Neural cell (in vitro differentiated cells): ENCODE results near the gene STAT6. TPM values are rescaled to one million over a fixed set of nuclear protein-coding genes. Genes with fewer than 3 reads are reported as not detected.

Experiments
- H2AFZ ChIP-seq: fragments of 200-600, 300-800 bp; sonication (generic), shearing (Covaris generic); 2 replicates; pipeline ENCODE4 v1.6.0; 2014; ENCODE audit warnings: low read depth, mild to moderate bottlenecking, antibody characterized with exemption, low read length, moderate library complexity
- H3F3A ChIP-seq: fragments of 200-600 bp; shearing (Covaris generic); 2 replicates; pipeline ENCODE4 v1.6.1; 2016; ENCODE audit warnings: mild to moderate bottlenecking, moderate library complexity, mixed read lengths, antibody characterized with exemption, low read length; ENCODE audit not compliant: insufficient read depth, poor library complexity, severe bottlenecking
- H3K27ac ChIP-seq: fragments of 200-600, 300-800 bp; sonication (generic), shearing (Covaris generic); 2 replicates; pipeline ENCODE4 v1.5.1; 2014; ENCODE audit warnings: mild to moderate bottlenecking, low read length, moderate library complexity
- H3K27me3 ChIP-seq: fragments of 300-800, 200-600 bp; sonication (generic), shearing (Covaris generic); 2 replicates; pipeline ENCODE4 v1.6.0; 2014; ENCODE audit warnings: mild to moderate bottlenecking, low read depth, low read length, moderate library complexity; ENCODE audit not compliant: insufficient read depth
- H3K36me3 ChIP-seq: fragments of 300-800, 200-600 bp; sonication (generic), shearing (Covaris generic); 2 replicates; pipeline ENCODE4 v1.5.1; 2014; ENCODE audit warnings: mild to moderate bottlenecking, antibody characterized with exemption, low read length, moderate library complexity; ENCODE audit not compliant: insufficient read depth
- H3K4me2 ChIP-seq: fragments of 300-800, 200-600 bp; sonication (generic), shearing (Covaris generic); 2 replicates; pipeline ENCODE4 v1.6.0; 2014; ENCODE audit warnings: mild to moderate bottlenecking, low read length
- H3K4me3 ChIP-seq: fragments of 300-800, 200-600 bp; sonication (generic), shearing (Covaris generic); 2 replicates; pipeline ENCODE4 v1.5.1; 2014; ENCODE audit warnings: mild to moderate bottlenecking, low read length, moderate library complexity
- H3K79me2 ChIP-seq: fragments of 200-600 bp; shearing (Covaris generic); replicated peaks from 2 replicates; pipeline ENCODE4 v1.6.0; 2014; ENCODE audit warnings: mild to moderate bottlenecking, low read length, moderate library complexity; ENCODE audit not compliant: insufficient read depth
- H3K9ac ChIP-seq: fragments of 300-800, 200-600 bp; sonication (generic), shearing (Covaris generic); 2 replicates; pipeline ENCODE4 v1.6.1; 2016; ENCODE audit warnings: mild to moderate bottlenecking, low read length, mixed read lengths
- H3K9me2 ChIP-seq: fragments of 200-600 bp; shearing (Covaris generic); 2 replicates; pipeline ENCODE4 v1.6.1; 2016; ENCODE audit warnings: mild to moderate bottlenecking, low read length, mixed read lengths; ENCODE audit not compliant: insufficient read depth
- H3K9me3 ChIP-seq: fragments of 200-600, 300-800 bp; sonication (generic), shearing (Covaris generic); 2 replicates; pipeline ENCODE4 v1.6.1; 2016; ENCODE audit warnings: mild to moderate bottlenecking, mixed run types, low read length, moderate library complexity, mixed read lengths
- H4K20me1 ChIP-seq: fragments of 200-600 bp; shearing (Covaris generic); 2 replicates; pipeline ENCODE4 v1.6.1; 2016; ENCODE audit warnings: mild to moderate bottlenecking, mixed run types; ENCODE audit not compliant: insufficient read depth
- CTCF ChIP-seq: fragments of 450-650 bp; IDR thresholded peaks from 2 replicates; pipeline ENCODE4 v1.5.1; 2014; ENCODE audit warnings: antibody characterized with exemption, mild to moderate bottlenecking, moderate library complexity; ENCODE audit not compliant: poor library complexity, severe bottlenecking
- EP300 ChIP-seq: fragments of 450-650 bp; conservative IDR thresholded peaks from 2 replicates; pipeline ENCODE4 v1.6.1; 2014; ENCODE audit warnings: antibody characterized with exemption, mild to moderate bottlenecking, moderate library complexity; ENCODE audit not compliant: poor library complexity, severe bottlenecking
- EZH2 ChIP-seq: fragments of 200-600, 300-800 bp; shearing (Covaris generic), sonication (generic); IDR thresholded peaks from 2 replicates; pipeline ENCODE4 v1.6.1; 2014; ENCODE audit warnings: antibody characterized with exemption, low read length, borderline replicate concordance, mild to moderate bottlenecking; ENCODE audit not compliant: insufficient read depth, poor library complexity, severe bottlenecking
- MXI1 ChIP-seq: fragments of 450-650 bp; conservative IDR thresholded peaks from 2 replicates; pipeline ENCODE4 v1.6.1; 2014; ENCODE audit warnings: antibody characterized with exemption, mild to moderate bottlenecking; ENCODE audit not compliant: poor library complexity, severe bottlenecking
- POLR2AphosphoS5 ChIP-seq: IDR thresholded peaks from 2 replicates; pipeline ENCODE4 v1.6.1; 2012
- RAD21 ChIP-seq: fragments of 450-650 bp; conservative IDR thresholded peaks from 2 replicates; pipeline ENCODE4 v1.6.1; 2014; ENCODE audit warnings: antibody characterized with exemption, mild to moderate bottlenecking, moderate library complexity
- REST ChIP-seq: IDR thresholded peaks from 2 replicates; pipeline ENCODE4 v1.6.1; 2012; ENCODE audit warnings: borderline replicate concordance
- SMC3 ChIP-seq: fragments of 450-650 bp; conservative IDR thresholded peaks from 2 replicates; pipeline ENCODE4 v1.6.1; 2014; ENCODE audit warnings: antibody characterized with exemption, mild to moderate bottlenecking, moderate library complexity; ENCODE audit not compliant: poor library complexity
- TAF1 ChIP-seq: IDR thresholded peaks from 2 replicates; pipeline ENCODE4 v1.6.1; 2012; ENCODE audit warnings: low read depth
- polyA plus RNA-seq: library from polyadenylated mRNA; depleted of rRNA; stranded (reverse); fragments of >200 nt; gene quantifications from 2 replicates; pipeline ENCODE4 v1.2.3, GENCODE V29; 2014

Gene STAT6
- polyA plus RNA-seq, 1 donor from 2014 or later, result not detected

GRCh38 chr12:57099047-57099714 is 12.0 kb downstream of the STAT6 start:
- no peaks in the 10 kb centered on the region for H3F3A ChIP-seq
- no peak overlapping the region for H3K4me3 ChIP-seq
- no peaks in the 10 kb centered on the region for H3K9me3 ChIP-seq
- no peaks in the 10 kb centered on the region for H3K27me3 ChIP-seq
- no peak for TF ChIP-seq EZH2
- no peak for TF ChIP-seq EP300
- no peak for TF ChIP-seq POLR2AphosphoS5
- TF ChIP-seq CTCF, result no peak
- TF ChIP-seq SMC3, result no peak
- TF ChIP-seq RAD21, result no peak
- TF ChIP-seq TAF1, result no peak
- TF ChIP-seq MXI1, result no peak
- no peak for TF ChIP-seq REST
- no peak overlapping the region for H3K4me2 ChIP-seq
- H3K27ac ChIP-seq, result no peak overlapping the region
- no peaks in the 10 kb centered on the region for H3K36me3 ChIP-seq
- H2AFZ ChIP-seq, result no peak overlapping the region
- H3K9me2 ChIP-seq, result no peaks in the 10 kb centered on the region
- no peaks in the 10 kb centered on the region for H4K20me1 ChIP-seq
- H3K9ac ChIP-seq, result no peak overlapping the region
- no peaks in the 10 kb centered on the region for H3K79me2 ChIP-seq

GRCh38 chr12:57098546-57098945 is 12.6 kb downstream of the STAT6 start:
- Histone ChIP-seq H3K27me3 (no peaks in the 10 kb centered on the region), H3F3A (no peaks in the 10 kb centered on the region), H3K27ac (no peak overlapping the region), H2AFZ (no peak overlapping the region), H3K4me3 (no peak overlapping the region), H4K20me1 (no peaks in the 10 kb centered on the region), H3K79me2 (no peaks in the 10 kb centered on the region), H3K9me3 (no peaks in the 10 kb centered on the region), H3K4me2 (no peak overlapping the region), H3K9ac (no peak overlapping the region), H3K9me2 (no peaks in the 10 kb centered on the region), H3K36me3 (no peaks in the 10 kb centered on the region)
- TF ChIP-seq MXI1 (no peak), RAD21 (no peak), POLR2AphosphoS5 (no peak), TAF1 (no peak), SMC3 (no peak), EP300 (no peak), CTCF (no peak), EZH2 (no peak), REST (no peak)
